GM03348 (cell line): Measurements from ENCODE around the gene WNT10A.
"Not testable (repeated sequence)": the region's sequence is repeated elsewhere in the genome, so short reads cannot be mapped to it uniquely, and the experiment has no call there.

Experiments used
- DNase-seq: peaks from one replicate; pipeline ENCODE4 v3.0.0; 2012; ENCODE audit warnings: low spot score

The WNT10A gene

DNA sequence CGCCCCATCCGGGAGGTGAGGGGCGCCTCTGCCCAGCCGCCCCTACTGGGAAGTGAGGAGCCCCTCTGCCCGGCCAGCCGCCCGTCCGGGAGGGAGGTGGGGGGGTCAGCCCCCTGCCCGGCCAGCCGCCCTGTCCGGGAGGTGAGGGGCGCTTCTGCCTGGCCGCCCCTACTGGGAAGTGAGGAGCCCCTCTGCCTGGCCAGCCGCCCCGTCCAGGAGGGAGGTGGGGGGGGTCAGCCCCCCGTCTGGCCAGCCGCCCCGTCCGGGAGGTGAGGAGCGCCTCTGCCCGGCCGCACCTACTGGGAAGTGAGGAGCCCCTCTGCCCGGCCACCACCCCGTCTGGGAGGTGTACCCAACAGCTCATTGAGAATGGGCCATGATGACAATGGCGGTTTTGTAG is 51.1 kb downstream of the WNT10A start:
- DNase-seq, result not testable (repeated sequence)
